ENCODE results near the gene EXOC3.

GRCh38 chr5:493119-493701 lies 50.2 kb downstream of the EXOC3 start:
- TF ChIP-seq CTCF (IDR thresholded peaks at IDR 0.05) (no peak), POLR2AphosphoS5 (IDR thresholded peaks at IDR 0.05) (no peak)

Data from gastroesophageal sphincter (tissue), 3 donors.